Measurements from ENCODE around the gene CXCL13.

GRCh38 chr4:77566148-77566547, 39.5 kb upstream of the CXCL13 start:
- TF ChIP-seq CTCF (IDR thresholded peaks at IDR 0.05) (no peak), POLR2A (IDR thresholded peaks at IDR 0.05) (no peak)

Measured in esophagus squamous epithelium (tissue), 4 donors.